Measurements from ENCODE around the gene EFHC1.
A peak's percentile ranks its signal among the peaks of the same experiment; 100 is the strongest.

EFHC1 gene

GRCh38 chr6:52399511-52400312 lies 20.4 kb upstream of the EFHC1 start:
- TF ChIP-seq CTCF (IDR thresholded peaks at IDR 0.05; ENCODE audit: borderline replicate concordance, insufficient read depth, low read depth, low read length) = peak; percentile 77
- H3K4me3 ChIP-seq (ENCODE audit: low read depth, low read length) = no peak overlapping the region

GRCh38 chr6:52400313-52401041 lies 19.7 kb upstream of the EFHC1 start:
- TF ChIP-seq CTCF (IDR thresholded peaks at IDR 0.05; ENCODE audit: borderline replicate concordance, insufficient read depth, low read depth, low read length) = no peak
- H3K4me3 ChIP-seq (ENCODE audit: low read depth, low read length) = no peak overlapping the region

GRCh38 chr6:52403086-52403485 lies 17.1 kb upstream of the EFHC1 start:
- TF ChIP-seq CTCF (IDR thresholded peaks at IDR 0.05; ENCODE audit: borderline replicate concordance, insufficient read depth, low read depth, low read length) = no peak

GRCh38 chr6:52403627-52404026 lies 16.5 kb upstream of the EFHC1 start:
- no peak for TF ChIP-seq CTCF (IDR thresholded peaks at IDR 0.05; ENCODE audit: borderline replicate concordance, insufficient read depth, low read depth, low read length)
- H3K4me3 ChIP-seq (ENCODE audit: low read depth, low read length) = no peak overlapping the region

More at GRCh38 chr6:52403086-52403485, 17.1 kb upstream of the EFHC1 start:
- H3K4me3 ChIP-seq (ENCODE audit: low read depth, low read length) = no peak overlapping the region

GRCh38 chr6:52405243-52405642 lies 14.9 kb upstream of the EFHC1 start:
- H3K4me3 ChIP-seq (ENCODE audit: low read depth, low read length) = no peak overlapping the region
- no peak for TF ChIP-seq CTCF (IDR thresholded peaks at IDR 0.05; ENCODE audit: borderline replicate concordance, insufficient read depth, low read depth, low read length)

- H3K4me3 ChIP-seq (ENCODE audit: low read depth, low read length) = no peak overlapping the region
- TF ChIP-seq CTCF (IDR thresholded peaks at IDR 0.05; ENCODE audit: borderline replicate concordance, insufficient read depth, low read depth, low read length) = peak; percentile 40; the same call in 1 of the 2 replicates
Measured at GRCh38 chr6:52407467-52407866, 12.7 kb upstream of the EFHC1 start.

Data from GM12875 (cell line).